DMS79 treated with DMSO at 0.1 percent for 48 hours (cell line): ENCODE measurements around the gene PLCB1.

ENCODE experiments used
- DNase-seq: peaks from one replicate; lab custom pipeline; 2025; lab: John Stamatoyannopoulos, UW

Gene PLCB1

GRCh38 chr20:8661229-8661952 is 529.3 kb downstream of the PLCB1 start:
- no peak for DNase-seq

- DNase-seq = no peak
These were observed 530.4 kb downstream of the PLCB1 start for GRCh38 chr20:8662433-8662954.

- DNase-seq = no peak
These were observed 531.4 kb downstream of the PLCB1 start for GRCh38 chr20:8663424-8663823.

- no peak for DNase-seq
These were observed 532.7 kb downstream of the PLCB1 start for GRCh38 chr20:8664778-8665177.

- no peak for DNase-seq
These were observed 535.2 kb downstream of the PLCB1 start for GRCh38 chr20:8667306-8667705.

- DNase-seq = no peak
These were observed 538.3 kb downstream of the PLCB1 start for GRCh38 chr20:8670207-8670892.

GRCh38 chr20:8670893-8671215 is 538.8 kb downstream of the PLCB1 start:
- no peak for DNase-seq

- no peak for DNase-seq
These were observed 539.4 kb downstream of the PLCB1 start for GRCh38 chr20:8671370-8671961.

- no peak for DNase-seq
These were observed 541.0 kb downstream of the PLCB1 start for GRCh38 chr20:8673116-8673515.

GRCh38 chr20:8675896-8676295 is 543.8 kb downstream of the PLCB1 start:
- no peak for DNase-seq

GRCh38 chr20:8678098-8678776 is 546.2 kb downstream of the PLCB1 start:
- no peak for DNase-seq

- DNase-seq = no peak
These were observed 557.3 kb downstream of the PLCB1 start for GRCh38 chr20:8689337-8689736.

GRCh38 chr20:8690074-8690473 is 558.0 kb downstream of the PLCB1 start:
- no peak for DNase-seq

GRCh38 chr20:8693709-8694108 is 561.6 kb downstream of the PLCB1 start:
- no peak for DNase-seq

GRCh38 chr20:8700756-8701155 is 568.7 kb downstream of the PLCB1 start:
- DNase-seq = no peak

GRCh38 chr20:8706961-8707700 is 575.1 kb downstream of the PLCB1 start:
- DNase-seq = no peak

GRCh38 chr20:8709627-8710026 is 577.6 kb downstream of the PLCB1 start:
- DNase-seq = no peak

GRCh38 chr20:8711501-8711900 is 579.4 kb downstream of the PLCB1 start:
- DNase-seq = no peak

- no peak for DNase-seq
These were observed 582.1 kb downstream of the PLCB1 start for GRCh38 chr20:8714206-8714605.

- no peak for DNase-seq
These were observed 586.2 kb downstream of the PLCB1 start for GRCh38 chr20:8718279-8718678.

- no peak for DNase-seq
These were observed 588.0 kb downstream of the PLCB1 start for GRCh38 chr20:8720089-8720488.

- no peak for DNase-seq
These were observed 589.0 kb downstream of the PLCB1 start for GRCh38 chr20:8721098-8721497.
